GM21717 (cell line): ENCODE data around the gene HAUS8.

Experiments used
- ATAC-seq: cut with Tn5 transposase; IDR thresholded peaks from one replicate; pipeline ENCODE4 v1.9.1; 2021; ENCODE audit warnings: mild to moderate bottlenecking, moderate library complexity; ENCODE audit not compliant: unreplicated experiment

HAUS8 gene

GRCh38 chr19:17001603-17002183 lies 73.6 kb downstream of the HAUS8 start:
- no peak for ATAC-seq
